Stimulated activated CD8-positive, alpha-beta memory T cell treated with anti-CD3 and anti-CD28 coated beads, Interleukin-4, amount 100 ng/mL, for 1 hour (primary cell): ENCODE results near the gene OR10H1.
"Not testable (repeated sequence)": the region's sequence is repeated elsewhere in the genome, so short reads cannot be mapped to it uniquely, and the experiment has no call there.

Experiments
- DNase-seq, 2 donors: peaks; one replicate each; pipeline ENCODE4 v3.0.0-alpha.2; 2020; ENCODE audit warnings: low read depth in 2 of 2, low spot score in 1 of 2

OR10H1 gene

GRCh38 chr19:15775249-15775648, 40.2 kb downstream of the OR10H1 start:
- DNase-seq = no peak

DNA sequence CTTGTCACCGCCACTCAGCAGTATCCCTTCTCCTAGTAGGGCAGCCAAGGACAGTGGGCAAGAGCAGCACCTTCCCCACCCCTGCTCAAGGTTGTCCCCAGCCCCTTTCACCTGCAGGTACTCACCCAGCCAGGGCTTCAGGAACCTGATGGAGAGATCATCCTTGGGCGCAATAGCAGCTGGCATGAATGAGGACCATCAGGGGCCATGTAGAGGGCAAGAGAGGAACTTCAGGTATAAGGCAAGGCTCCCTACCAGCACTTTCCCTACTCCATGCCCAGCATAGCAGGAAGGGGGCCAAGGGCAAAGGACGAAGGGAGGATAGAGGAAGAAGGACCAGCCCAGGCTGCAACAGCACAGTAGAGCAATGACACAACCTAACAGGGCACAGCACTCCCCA, 41.3 kb downstream of the OR10H1 start:
- DNase-seq = not testable (repeated sequence)

- no peak for DNase-seq
Observed at GRCh38 chr19:15769586-15769985, 45.9 kb downstream of the OR10H1 start.

DNA sequence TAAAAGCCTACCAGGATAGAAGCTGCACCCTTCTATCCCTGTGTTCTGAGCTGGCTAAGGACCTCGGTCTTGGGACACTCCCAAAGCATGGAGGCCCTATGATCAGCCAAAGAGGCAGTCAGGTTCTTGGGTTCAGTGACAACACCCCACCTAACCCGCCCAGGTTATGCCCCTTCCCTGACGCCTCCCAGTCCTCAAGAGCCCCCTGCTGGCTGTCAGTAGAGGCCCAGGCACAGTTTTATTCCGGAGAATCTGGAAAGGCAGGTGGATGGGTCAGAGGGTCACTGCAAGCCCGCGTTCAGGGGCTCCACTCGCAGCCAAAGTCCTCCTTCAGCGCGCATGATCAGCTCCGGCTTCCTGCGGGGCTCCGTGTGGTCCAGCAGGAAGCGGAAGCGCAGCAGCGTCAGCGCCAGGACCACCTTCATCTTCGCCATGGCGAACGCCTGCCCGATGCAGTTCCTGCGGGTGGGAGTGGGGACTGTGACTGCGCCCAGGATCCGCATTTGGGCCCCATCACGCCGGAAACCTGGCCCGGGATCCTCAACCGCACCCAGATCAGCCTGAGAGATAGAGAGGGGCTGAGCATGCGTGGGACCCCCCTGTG, 55.4 kb downstream of the OR10H1 start:
- no peak for DNase-seq

DNA sequence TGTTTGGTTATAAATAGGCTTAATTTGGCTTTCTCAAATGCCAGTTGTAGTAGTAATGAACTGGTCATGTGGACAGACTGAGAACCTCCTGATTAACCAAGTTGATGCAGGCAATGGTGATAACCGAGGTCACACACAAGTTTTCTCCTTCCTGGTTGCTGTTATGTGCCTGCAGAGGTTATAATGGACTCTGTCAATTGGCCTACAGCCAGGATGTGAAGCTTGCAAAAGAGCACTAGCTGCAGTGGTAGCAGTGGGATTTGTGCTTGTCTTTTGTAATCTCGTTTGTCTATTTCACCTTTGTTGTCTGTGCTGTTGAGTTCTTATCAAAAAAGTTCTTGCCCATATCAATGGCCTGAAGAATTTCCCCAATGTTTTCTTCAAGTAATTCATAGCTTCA, 57.1 kb downstream of the OR10H1 start:
- no peak for DNase-seq
